ENCODE measurements around the gene RBBP4. TPM values are rescaled to one million over a fixed set of nuclear protein-coding genes. Genes with fewer than 3 reads are reported as not detected.
A peak's percentile ranks its signal among the peaks of the same experiment; 100 is the strongest.
"Not testable (repeated sequence)": the region's sequence is repeated elsewhere in the genome, so short reads cannot be mapped to it uniquely, and the experiment has no call there.

RBBP4 gene
- total and polyA plus RNA-seq, 3 donors from 2014 or later = 289 to 344 (median 296) TPM

GRCh38 chr1:32636914-32637645 is 13.9 kb upstream of the RBBP4 start:
- Histone ChIP-seq H3K4me1 (no peaks in the 10 kb centered on the region), H3K4me3 (no peak overlapping the region), H3K27ac (no peak overlapping the region), H3K9me3 (no peaks in the 10 kb centered on the region), H3K27me3 (no peaks in the 10 kb centered on the region), H3K36me3 (ENCODE audit: low read depth, missing control alignments) (no peaks in the 10 kb centered on the region)
- TF ChIP-seq CTCF (IDR thresholded peaks at IDR 0.05) (no peak), POLR2A (IDR thresholded peaks at IDR 0.05) (no peak)
- WGBS, 2 donors = 87 to 90% methylated on average over 16 of the region's 16 CpGs
- DNase-seq = no peak
- intact Hi-C loops (cut with DNase I; ENCODE audit: low total_unique reads) = no loop called here

DNA sequence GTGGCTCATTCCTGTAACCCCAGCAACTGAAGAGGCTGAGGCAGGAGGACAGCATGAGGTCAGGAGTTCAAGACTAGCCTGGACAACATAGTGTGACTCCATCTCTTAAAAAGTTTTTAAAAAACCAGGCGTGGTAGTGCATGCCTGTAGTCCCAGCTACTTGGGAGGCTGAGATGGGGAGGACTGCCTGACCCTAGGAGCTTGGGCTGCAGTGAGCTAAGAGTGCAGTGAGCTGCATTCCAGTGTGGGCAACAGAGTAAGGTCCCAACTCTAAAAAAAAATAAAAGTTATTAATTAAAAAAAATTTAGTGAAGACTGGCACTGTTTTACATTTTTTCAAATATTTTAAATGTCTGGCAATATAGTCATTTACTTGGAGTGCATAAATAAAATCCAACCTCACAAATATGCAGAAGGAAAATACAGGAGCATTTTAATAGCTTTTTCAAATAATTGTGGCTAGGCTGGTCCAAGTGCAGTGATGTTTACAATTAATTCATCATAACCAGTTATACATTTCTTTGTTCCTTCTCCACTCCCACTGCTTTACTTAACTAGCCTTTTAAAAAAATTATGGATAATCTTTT is 11.4 kb upstream of the RBBP4 start:
- Histone ChIP-seq H3K36me3 (ENCODE audit: low read depth, missing control alignments) (no peaks in the 10 kb centered on the region), H3K4me1 (no peaks in the 10 kb centered on the region), H3K9me3 (no peaks in the 10 kb centered on the region), H3K27me3 (no peaks in the 10 kb centered on the region), H3K27ac (no peak overlapping the region), H3K4me3 (no peak overlapping the region)
- TF ChIP-seq POLR2A (IDR thresholded peaks at IDR 0.05) (no peak), CTCF (IDR thresholded peaks at IDR 0.05) (no peak)
- intact Hi-C loops (cut with DNase I; ENCODE audit: low total_unique reads) = no loop called here
- no peak for DNase-seq
- 88 to 100% methylated on average over 1 of the region's 1 CpG for WGBS, 2 donors

- H3K36me3 ChIP-seq (ENCODE audit: low read depth, missing control alignments); DNase-seq; intact Hi-C loops (cut with DNase I; ENCODE audit: low total_unique reads); H3K4me1 ChIP-seq; H3K4me3 ChIP-seq; H3K9me3 ChIP-seq; H3K27me3 ChIP-seq: not testable (repeated sequence)
- 63 to 70% methylated on average over 8 of the region's 8 CpGs for WGBS, 2 donors
- H3K27ac ChIP-seq = peak overlapping the region; percentile 35 to 55
These were observed 8.6 kb upstream of the RBBP4 start for GRCh38 chr1:32642292-32642827.

GRCh38 chr1:32644426-32644825 is 6.6 kb upstream of the RBBP4 start:
- intact Hi-C loops (cut with DNase I; ENCODE audit: low total_unique reads) = no loop called here
- DNase-seq = no peak
- Histone ChIP-seq H3K27me3 (no peaks in the 10 kb centered on the region), H3K4me3 (no peak overlapping the region), H3K27ac (no peak overlapping the region), H3K36me3 (ENCODE audit: low read depth, missing control alignments) (no peaks in the 10 kb centered on the region), H3K9me3 (no peaks in the 10 kb centered on the region), H3K4me1 (peaks cover 2% of the 10 kb centered on the region)
- TF ChIP-seq CTCF (IDR thresholded peaks at IDR 0.05) (no peak), POLR2A (IDR thresholded peaks at IDR 0.05) (no peak)
- 77 to 81% methylated on average over 4 of the region's 4 CpGs for WGBS, 2 donors

DNA sequence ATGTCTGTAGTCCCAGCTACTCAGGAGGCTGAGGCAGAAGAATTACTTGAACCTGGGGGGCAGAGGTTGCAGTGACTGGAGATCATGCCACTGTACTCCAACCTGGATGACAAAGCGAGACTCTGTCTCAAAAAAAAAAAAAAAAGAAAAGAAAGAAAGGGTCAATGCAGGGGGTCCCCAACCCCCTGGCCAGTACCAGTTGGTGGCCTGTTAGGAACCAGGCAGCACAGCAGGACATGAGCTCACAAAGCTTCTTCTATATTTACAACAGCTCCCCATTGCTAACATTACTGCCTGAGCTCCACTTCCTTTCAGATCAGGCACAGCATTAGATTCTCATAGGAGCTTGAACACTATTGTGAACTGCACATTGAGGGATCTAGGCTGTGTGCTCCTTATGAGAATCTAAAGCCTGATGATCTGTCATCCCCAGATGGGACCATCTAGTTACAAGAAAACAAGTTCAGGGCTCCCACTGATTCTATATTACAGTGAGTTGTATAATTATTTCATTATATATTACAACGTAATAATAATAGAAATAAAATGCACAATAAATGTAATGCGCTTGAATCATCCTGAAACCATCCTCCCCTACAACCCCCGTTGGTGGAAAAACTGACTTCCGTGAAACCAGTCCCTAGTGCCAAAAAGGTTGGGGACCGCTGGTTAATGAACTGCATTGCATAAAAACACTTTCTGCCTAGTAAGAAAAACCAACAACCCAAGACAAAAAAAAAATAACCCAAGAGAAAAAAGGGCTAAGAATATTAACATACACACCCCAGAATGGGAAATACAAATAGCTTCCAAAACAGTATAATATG is 3.5 kb upstream of the RBBP4 start:
- WGBS, 2 donors = 81 to 87% methylated on average over 6 of the region's 6 CpGs
- H3K27me3 ChIP-seq = no peaks in the 10 kb centered on the region
- H3K4me1 ChIP-seq = peaks cover 9% of the 10 kb centered on the region
- TF ChIP-seq CTCF (IDR thresholded peaks at IDR 0.05) (no peak), POLR2A (IDR thresholded peaks at IDR 0.05) (no peak)
- no peak overlapping the region for H3K4me3 ChIP-seq
- DNase-seq = no peak
- no peaks in the 10 kb centered on the region for H3K36me3 ChIP-seq (ENCODE audit: low read depth, missing control alignments)
- no peak overlapping the region for H3K27ac ChIP-seq
- no peaks in the 10 kb centered on the region for H3K9me3 ChIP-seq
- intact Hi-C loops (cut with DNase I; ENCODE audit: low total_unique reads) = no loop called here
